PFSK-1 (cell line): Measurements from ENCODE around the gene EMILIN3.

Source experiments
- FOXP2 ChIP-seq: optimal IDR thresholded peaks from 2 replicates; pipeline ENCODE3; 2011; ENCODE audit warnings: borderline replicate concordance, control low read depth, inconsistent platforms; ENCODE audit not compliant: insufficient read depth; ENCODE audit errors: extremely low read length, extremely low read depth
- POLR2AphosphoS5 ChIP-seq: IDR thresholded peaks from 2 replicates; pipeline ENCODE4 v1.6.1; 2012; ENCODE audit warnings: low read depth, mild to moderate bottlenecking, control low read depth, low read length, moderate library complexity
- REST ChIP-seq, 2 experiments: IDR thresholded peaks; 2 replicates each; pipeline versions ENCODE4 v1.6.1 to v1.8.0; 2011 to 2012; ENCODE audit warnings: low read depth in 2 of 2, low read length in 2 of 2, control low read depth in 1 of 2, inconsistent platforms in 1 of 2, mild to moderate bottlenecking in 1 of 2, moderate library complexity in 1 of 2; ENCODE audit not compliant: insufficient read depth in 1 of 2
- SIN3A ChIP-seq: IDR thresholded peaks from 2 replicates; pipeline ENCODE4 v1.6.1; 2012; ENCODE audit warnings: mild to moderate bottlenecking, low read length, moderate library complexity, borderline replicate concordance; ENCODE audit not compliant: insufficient read depth
- TAF1 ChIP-seq: IDR thresholded peaks from 2 replicates; pipeline ENCODE4 v1.6.1; 2012; ENCODE audit warnings: low read length, control low read depth, borderline replicate concordance; ENCODE audit not compliant: insufficient read depth

The EMILIN3 gene

GRCh38 chr20:41349943-41350342 lies 16.7 kb downstream of the EMILIN3 start:
- TF ChIP-seq TAF1 (no peak), FOXP2 (no peak), SIN3A (no peak), REST (IDR thresholded peaks at IDR 0.05; ENCODE audit: insufficient read depth in 1 of 2, low read depth in 2 of 2, low read length in 2 of 2) (no peak), POLR2AphosphoS5 (no peak)

DNA sequence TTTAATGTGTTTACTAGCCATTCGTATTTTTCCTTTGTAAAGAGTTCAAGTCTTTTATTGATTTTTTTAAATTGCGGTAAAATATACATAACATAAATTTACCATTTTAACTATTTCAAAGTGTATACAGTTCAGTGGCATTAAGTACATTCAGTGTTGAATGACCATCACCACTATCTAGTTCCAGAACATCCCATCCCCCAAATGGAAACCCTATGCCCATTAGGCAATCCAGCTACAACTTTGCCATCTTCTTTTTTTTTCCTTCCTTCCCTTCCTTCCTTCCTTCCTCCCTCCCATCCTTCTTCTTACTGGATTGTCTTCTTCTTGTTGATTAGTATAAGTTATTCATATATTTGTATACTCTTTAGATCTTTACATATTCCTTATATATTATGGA lies 17.4 kb downstream of the EMILIN3 start:
- TF ChIP-seq POLR2AphosphoS5 (no peak), REST (IDR thresholded peaks at IDR 0.05; ENCODE audit: insufficient read depth in 1 of 2, low read depth in 2 of 2, low read length in 2 of 2) (no peak), TAF1 (no peak), SIN3A (no peak), FOXP2 (no peak)

DNA sequence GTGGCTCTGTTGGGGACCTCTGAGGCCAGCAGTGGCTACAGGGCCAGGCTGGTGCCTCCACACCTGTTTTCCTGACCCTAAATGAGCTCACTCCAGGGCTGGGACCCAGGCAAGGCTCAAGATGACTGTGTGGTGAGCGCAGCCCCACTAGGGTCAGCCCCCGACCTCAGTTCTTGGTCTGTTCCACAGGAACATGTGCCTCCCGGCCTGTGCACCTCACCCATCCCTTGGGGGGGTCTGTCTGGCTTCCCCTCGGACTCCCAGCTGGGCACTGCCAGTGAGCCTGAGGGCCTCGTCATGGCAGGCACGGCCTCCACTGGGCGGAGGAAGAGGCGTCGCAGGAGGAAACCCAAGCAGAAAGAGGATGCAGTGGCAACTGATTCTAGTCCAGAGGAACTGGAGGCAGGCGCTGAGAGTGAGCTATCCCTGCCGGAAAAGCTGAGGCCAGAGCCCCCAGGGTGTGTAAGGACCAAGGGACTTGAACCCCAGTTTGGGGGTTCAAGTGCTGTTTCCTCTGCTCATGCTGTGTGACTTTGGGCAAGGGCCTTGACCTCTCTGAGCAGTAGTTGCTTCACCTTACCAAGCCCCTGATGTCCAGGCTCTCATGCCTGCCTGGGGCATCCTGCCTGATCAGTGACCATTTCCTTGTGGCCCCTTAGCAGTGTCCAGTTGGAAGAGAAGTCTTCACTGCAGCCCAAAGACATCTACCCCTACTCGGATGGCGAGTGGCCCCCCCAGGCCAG lies 18.0 kb downstream of the EMILIN3 start:
- TF ChIP-seq SIN3A: no peak
- TF ChIP-seq POLR2AphosphoS5: no peak
- no peak for TF ChIP-seq TAF1
- no peak for TF ChIP-seq REST (IDR thresholded peaks at IDR 0.05; ENCODE audit: insufficient read depth in 1 of 2, low read depth in 2 of 2, low read length in 2 of 2)
- no peak for TF ChIP-seq FOXP2

DNA sequence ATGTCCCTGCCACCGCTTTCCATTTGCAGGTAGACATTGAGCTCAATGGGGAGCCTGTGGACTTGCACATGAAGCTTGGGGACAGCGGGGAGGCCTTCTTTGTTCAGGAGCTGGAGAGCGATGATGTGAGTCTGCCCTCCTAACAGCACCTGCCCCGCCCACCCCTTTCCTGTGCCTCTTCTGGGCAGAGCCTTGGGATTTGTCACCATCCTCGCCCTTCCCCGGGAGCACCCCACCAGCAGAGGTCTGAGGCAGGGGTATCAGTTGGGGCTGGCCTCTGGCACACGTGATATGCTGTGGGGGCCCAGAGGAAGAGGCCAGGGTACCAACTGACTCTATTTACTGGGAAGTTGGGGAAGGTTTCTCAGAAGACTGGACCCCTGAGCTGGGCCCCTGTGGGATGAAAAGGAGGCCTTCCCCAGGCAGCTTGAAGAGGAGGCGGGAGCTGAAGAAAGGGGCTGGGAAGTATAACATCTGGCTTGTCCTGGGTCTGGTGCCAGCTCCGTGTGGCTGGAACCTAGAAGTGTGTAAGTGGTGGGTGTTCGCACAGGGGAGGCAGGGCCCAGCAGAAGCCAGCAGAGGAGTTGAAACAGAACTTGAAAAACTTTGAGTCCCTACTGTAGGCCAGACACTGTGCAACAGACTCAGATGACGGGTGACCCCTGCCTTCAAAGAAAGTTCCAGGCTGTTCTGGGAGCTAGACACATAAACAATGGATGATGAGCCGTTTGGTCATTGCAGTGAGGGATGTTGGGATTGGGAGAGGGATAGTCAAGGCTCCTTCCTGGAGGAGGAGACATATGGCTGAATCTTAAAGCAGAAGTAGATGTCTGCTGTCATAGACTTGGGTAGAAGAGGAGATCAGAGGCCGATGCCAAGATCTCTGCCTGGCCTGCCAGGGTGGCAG lies 18.8 kb downstream of the EMILIN3 start:
- no peak for TF ChIP-seq TAF1
- no peak for TF ChIP-seq SIN3A
- TF ChIP-seq REST (IDR thresholded peaks at IDR 0.05; ENCODE audit: insufficient read depth in 1 of 2, low read depth in 2 of 2, low read length in 2 of 2): no peak
- no peak for TF ChIP-seq FOXP2
- TF ChIP-seq POLR2AphosphoS5: no peak
